Muscle of leg (tissue), 11 donors: ENCODE data around the gene SH3RF1. TPM values are rescaled to one million over a fixed set of nuclear protein-coding genes. Genes with fewer than 3 reads are reported as not detected.
"Not testable (repeated sequence)": the region's sequence is repeated elsewhere in the genome, so short reads cannot be mapped to it uniquely, and the experiment has no call there.

ENCODE experiments used
- DNase-seq: peaks from one replicate; pipeline ENCODE4 v3.0.0; 2013
- H3K27ac ChIP-seq: one replicate; pipeline ENCODE4 v1.5.1; 2013; ENCODE audit warnings: mild to moderate bottlenecking, low read length, control low read depth
- H3K27me3 ChIP-seq: one replicate; pipeline ENCODE4 v1.6.1; 2013; ENCODE audit warnings: low read length; ENCODE audit not compliant: control insufficient read depth, insufficient read depth
- H3K36me3 ChIP-seq: one replicate; pipeline ENCODE4 v1.6.1; 2013; ENCODE audit warnings: low read length; ENCODE audit not compliant: control insufficient read depth, insufficient read depth
- H3K4me1 ChIP-seq: one replicate; pipeline ENCODE4 v1.6.1; 2013; ENCODE audit warnings: low read length; ENCODE audit not compliant: control insufficient read depth, insufficient read depth
- H3K4me3 ChIP-seq: one replicate; pipeline ENCODE4 v1.5.1; 2013; ENCODE audit warnings: low read length, control low read depth
- H3K9me3 ChIP-seq: replicated peaks from 2 replicates; pipeline ENCODE4 v1.6.1; 2013; ENCODE audit warnings: low read depth, low read length; ENCODE audit not compliant: control insufficient read depth
- WGBS: methylation state at CpG from one replicate; pipeline ENCODE4 v1.1.5; 2013; ENCODE audit warnings: missing lambda C conversion rate; ENCODE audit not compliant: insufficient coverage; 5-methylcytosine and 5-hydroxymethylcytosine counted together
- polyA plus RNA-seq, 8 donors: library from polyadenylated mRNA; unstranded; fragments of 120-200 nt; gene quantifications; one replicate each; pipeline versions ENCODE4 v1.2.1 to v1.2.3, GENCODE V29; 2013; ENCODE audit warnings: inconsistent platforms in 1 of 8, low replicate concordance in 1 of 8; ENCODE audit not compliant: insufficient read length in 8 of 8, insufficient read depth in 1 of 8
- total RNA-seq: library from RNA; stranded (reverse); fragments of 120-200 nt; gene quantifications from one replicate; pipeline ENCODE4 v1.2.4, GENCODE V29; 2013

The SH3RF1 gene
- total and polyA plus RNA-seq, 9 donors: 10.7 to 19.4 (median 16.3) TPM

DNA sequence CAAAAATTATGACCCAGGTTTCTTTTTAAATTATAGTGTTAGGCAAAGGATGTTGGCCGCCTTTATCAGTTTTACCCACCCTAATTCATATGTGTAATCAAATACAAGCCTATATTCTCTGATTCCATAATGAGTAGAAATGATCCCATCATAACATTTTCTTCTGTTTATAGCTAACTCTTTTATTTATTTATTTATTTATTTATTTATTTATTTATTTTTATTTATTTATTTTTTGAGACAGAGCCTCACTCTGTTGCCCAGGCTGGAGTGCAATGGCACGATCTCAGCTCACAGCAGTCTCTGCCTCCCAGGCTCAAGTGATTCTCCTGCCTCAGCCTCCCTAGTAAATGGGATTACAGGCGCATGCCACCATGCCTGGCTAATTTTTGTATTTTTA, 7.1 kb upstream of the SH3RF1 start:
- H3K9me3 ChIP-seq, H3K27me3 ChIP-seq, DNase-seq, H3K4me1 ChIP-seq, H3K4me3 ChIP-seq, H3K27ac ChIP-seq, H3K36me3 ChIP-seq: not testable (repeated sequence)
- 83% methylated on average over 1 of the region's 3 CpGs for WGBS

DNA sequence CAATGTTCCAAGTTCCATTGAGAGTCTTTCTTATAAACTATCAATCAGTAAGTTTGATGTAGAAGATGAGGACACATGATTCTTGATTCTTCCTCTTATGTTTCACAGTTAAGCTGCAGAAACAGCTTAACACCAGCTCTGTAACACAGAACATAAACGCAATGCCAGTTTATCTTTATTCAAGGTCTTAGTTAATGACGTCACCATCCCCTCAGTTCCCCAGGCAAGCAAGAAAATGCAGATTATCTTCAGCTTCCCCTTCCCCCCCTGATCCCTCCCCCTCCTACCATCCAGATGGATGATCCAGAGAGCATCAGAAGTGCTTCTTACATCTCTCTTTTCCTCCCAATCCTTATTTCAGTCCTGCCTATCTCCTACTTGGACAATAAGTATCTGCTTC, 4.4 kb upstream of the SH3RF1 start:
- no peak for DNase-seq
- no peaks in the 10 kb centered on the region for H3K27me3 ChIP-seq
- H3K36me3 ChIP-seq: no peaks in the 10 kb centered on the region
- H3K4me1 ChIP-seq: peaks cover 8% of the 10 kb centered on the region
- no peak overlapping the region for H3K27ac ChIP-seq
- 73% methylated on average over 1 of the region's 2 CpGs for WGBS
- H3K9me3 ChIP-seq: no peaks in the 10 kb centered on the region
- H3K4me3 ChIP-seq: no peak overlapping the region

DNA sequence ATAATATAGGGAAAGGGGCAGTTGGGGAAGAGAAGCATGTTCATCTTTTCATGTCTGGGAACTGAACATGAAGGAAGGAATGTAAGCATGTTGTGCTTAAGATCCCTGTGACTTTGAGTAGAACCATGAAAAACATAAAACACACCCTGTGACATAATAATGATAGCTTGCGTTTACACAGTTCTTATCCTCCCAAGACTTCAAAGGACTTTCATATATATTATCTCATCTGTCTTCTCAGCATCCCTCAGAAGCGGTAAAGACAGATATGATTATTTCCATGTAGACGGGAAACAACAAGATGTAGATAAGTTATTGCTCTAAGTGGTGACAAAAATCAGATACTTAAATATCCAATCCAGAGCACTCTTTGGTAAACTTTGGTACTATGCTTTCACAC, 3.3 kb upstream of the SH3RF1 start:
- H3K36me3 ChIP-seq: no peaks in the 10 kb centered on the region
- DNase-seq: no peak
- H3K27ac ChIP-seq: no peak overlapping the region
- H3K9me3 ChIP-seq: no peaks in the 10 kb centered on the region
- no peaks in the 10 kb centered on the region for H3K27me3 ChIP-seq
- no CpG with 5 or more reads among the region's 3 CpGs for WGBS
- peaks cover 8% of the 10 kb centered on the region for H3K4me1 ChIP-seq
- no peak overlapping the region for H3K4me3 ChIP-seq

DNA sequence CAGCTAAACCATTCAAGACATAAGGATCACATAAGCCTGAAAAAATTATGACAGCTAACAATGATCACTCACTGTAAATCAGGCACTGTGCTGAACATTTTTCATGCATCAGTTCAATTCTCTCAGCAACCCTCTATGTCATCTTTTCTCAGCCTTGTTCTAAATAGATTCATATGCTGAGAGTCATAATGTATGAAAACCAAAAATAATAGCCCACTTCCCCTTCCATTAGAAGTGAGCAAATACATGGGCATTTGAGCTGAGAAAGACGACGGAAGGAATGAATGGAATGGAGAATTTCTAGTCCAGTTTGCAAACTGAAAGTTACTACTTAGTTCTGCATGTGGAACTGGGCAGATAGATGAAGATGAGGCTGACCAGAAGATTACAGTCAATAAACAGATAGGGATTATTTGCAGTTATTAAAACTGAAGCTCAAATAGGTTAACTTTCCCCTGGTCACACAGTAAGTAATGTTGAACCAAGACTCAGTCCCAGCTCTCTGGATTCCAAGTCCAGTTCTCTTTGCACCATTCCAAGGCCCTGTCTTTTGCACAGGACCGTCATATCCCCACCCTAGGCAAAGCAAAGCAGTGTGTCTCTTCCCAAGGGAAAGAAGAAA, 1.6 kb upstream of the SH3RF1 start:
- Histone ChIP-seq H3K36me3 (no peaks in the 10 kb centered on the region), H3K4me3 (no peak overlapping the region), H3K4me1 (peaks cover 12% of the 10 kb centered on the region), H3K27ac (peak overlapping the region; percentile 30), H3K27me3 (no peaks in the 10 kb centered on the region), H3K9me3 (no peaks in the 10 kb centered on the region)
- peak; percentile 46 for DNase-seq
- 14% methylated on average over 2 of the region's 3 CpGs for WGBS

DNA sequence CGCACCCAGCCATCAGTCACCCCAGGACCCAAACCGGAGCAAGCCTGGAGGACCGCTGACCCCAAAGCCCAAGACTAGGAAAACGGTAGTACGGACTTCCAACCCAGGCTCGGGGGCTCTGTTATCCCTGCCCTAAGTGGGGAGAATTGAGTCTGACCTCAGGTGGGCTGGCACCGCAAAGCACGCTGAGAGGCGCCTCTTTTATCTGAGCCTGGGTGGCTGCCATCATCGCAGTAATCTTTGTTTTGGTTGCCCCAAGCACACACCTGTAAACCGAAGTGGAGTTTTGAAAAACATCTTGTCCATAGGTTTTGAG, 894 bp upstream of the SH3RF1 start:
- Histone ChIP-seq H3K27me3 (no peaks in the 10 kb centered on the region), H3K27ac (peak overlapping the region; percentile 73), H3K4me1 (peaks cover 12% of the 10 kb centered on the region), H3K4me3 (peak overlapping the region; percentile 85), H3K36me3 (no peaks in the 10 kb centered on the region), H3K9me3 (no peaks in the 10 kb centered on the region)
- no peak for DNase-seq
- 19% methylated on average over 9 of the region's 11 CpGs for WGBS

DNA sequence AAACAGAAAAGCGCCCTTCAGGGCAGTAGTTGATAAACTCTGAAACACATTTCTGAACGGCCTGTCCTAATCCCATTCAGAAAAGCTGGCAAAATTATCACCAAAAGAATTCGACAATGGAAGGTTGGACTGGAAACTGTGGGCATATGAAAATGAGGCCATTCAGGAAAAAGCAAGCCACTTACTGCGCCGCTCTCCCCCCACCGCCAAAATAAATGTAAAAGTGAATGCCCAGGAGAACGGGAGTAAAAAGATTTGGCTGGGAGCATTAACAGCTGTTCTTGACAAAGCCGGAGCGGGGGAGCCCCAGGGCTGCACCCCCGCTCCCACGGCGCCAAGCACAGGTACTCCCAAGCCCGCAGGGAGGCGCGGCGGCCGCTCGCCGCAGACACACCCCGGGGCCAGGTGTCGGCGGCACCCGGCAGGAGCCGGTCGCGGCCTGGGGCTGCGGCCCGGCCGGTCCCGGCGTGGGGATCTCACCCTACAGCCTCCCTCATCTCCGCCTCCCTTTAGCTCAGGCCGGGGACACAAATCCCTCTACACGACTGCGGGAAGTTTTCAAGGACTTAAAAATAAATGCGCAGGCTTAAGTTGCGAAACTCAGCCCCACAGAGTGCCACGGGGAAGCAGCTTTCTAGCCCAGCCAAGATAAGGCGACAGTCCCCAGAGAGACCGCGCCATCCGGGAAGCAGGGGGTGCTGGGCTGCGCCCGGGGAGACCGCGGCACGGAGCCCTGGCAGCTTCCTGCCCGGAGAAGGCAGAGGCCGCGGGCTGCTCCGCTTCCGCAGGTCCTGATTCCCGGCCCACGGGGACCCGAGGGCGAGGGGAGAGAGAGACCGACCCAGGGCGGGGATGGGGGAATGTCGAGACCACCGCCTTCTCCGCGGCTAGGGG, 593 bp downstream of the SH3RF1 start:
- peak; percentile 68 for DNase-seq
- under 1% methylated on average over 55 of the region's 62 CpGs for WGBS
- Histone ChIP-seq H3K27me3 (no peaks in the 10 kb centered on the region), H3K4me1 (peaks cover 14% of the 10 kb centered on the region), H3K27ac (peak overlapping the region; percentile 86), H3K4me3 (peak overlapping the region; percentile 85), H3K36me3 (no peaks in the 10 kb centered on the region), H3K9me3 (no peaks in the 10 kb centered on the region)

DNA sequence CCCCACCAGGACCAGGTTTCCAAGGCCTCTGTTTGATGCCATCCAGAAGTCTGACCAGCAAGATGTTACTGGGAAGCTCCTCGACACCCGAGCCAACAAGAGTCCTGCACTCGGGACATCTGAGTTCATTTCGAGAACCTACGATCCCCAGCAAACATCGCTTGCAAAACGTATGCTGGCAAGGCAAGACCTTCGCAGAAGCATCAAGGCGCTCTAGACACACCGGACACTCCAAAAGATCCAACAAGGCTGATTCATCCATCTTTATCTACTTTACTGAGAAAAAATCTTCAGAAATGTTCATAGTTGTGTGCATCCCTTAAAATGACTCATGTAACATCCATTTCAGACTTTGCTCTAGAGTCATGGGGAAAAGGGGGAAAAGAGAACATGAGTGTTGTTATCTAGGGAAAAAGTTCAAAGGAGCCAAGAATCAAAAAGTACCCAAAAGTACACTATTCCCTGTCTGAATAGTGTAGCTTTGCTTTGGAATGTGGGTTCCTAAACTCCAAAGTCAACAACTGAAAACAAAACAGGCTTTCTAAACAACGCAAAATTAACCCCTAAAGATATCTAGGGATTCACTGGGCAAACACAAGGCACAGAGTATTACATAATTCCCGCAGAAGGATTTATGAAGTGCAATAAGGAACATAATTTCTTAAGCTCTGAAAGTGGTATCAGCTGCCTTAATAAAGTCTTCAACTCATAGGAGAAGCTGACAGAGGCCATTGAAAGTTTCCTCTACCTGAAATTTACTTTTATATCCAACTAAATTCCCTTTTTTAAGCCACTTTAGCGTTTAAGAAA, 1.6 kb downstream of the SH3RF1 start:
- Histone ChIP-seq H3K27me3 (no peaks in the 10 kb centered on the region), H3K9me3 (no peaks in the 10 kb centered on the region), H3K36me3 (peaks cover 7% of the 10 kb centered on the region), H3K4me1 (peaks cover 14% of the 10 kb centered on the region), H3K27ac (peak overlapping the region; percentile 86), H3K4me3 (peak overlapping the region; percentile 85)
- 48% methylated on average over 7 of the region's 13 CpGs for WGBS
- DNase-seq: peak; percentile 35

DNA sequence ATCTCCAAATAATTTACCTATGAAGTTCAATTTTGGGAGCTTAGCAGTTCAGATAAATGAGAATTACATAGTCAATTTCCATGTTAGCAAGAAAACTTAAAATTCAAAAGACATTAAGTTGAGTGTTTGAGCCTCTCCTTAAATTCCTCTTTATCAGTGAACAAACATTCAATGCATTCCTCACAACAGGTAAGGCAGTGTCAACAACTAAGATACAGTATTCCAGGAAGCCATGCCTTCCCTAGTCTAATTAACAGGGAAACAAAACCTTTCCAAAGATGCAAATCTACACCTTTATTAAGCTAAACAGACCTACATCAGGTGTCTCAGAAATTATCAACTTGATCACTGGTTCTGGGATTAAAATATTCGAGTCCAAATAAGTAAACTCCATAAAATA, 3.7 kb downstream of the SH3RF1 start:
- Histone ChIP-seq H3K4me1 (peaks cover 16% of the 10 kb centered on the region), H3K36me3 (peaks cover 21% of the 10 kb centered on the region), H3K9me3 (no peaks in the 10 kb centered on the region), H3K27ac (no peak overlapping the region), H3K27me3 (no peaks in the 10 kb centered on the region), H3K4me3 (no peak overlapping the region)
- no CpG with 5 or more reads among the region's 1 CpG for WGBS
- DNase-seq: no peak

DNA sequence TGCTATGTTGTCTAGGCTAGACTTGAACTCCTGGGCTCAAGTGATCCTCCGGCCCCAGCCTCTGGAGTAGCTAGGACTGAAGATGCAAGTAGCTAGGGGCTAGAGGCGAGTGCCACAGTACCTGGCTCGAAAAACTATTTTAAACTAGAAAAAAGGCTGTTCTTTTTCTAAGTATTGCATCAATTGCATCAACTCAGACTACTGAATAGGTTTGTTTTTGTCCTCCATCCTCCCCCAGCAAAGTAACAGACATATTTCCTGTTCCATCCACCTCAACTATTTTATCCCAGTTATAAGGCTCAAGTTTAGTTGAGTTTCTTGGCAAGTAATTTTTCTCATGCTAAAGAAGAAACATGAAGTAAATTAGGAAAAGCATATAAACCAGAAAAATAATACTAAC, 4.1 kb downstream of the SH3RF1 start:
- H3K27me3 ChIP-seq: no peaks in the 10 kb centered on the region
- H3K36me3 ChIP-seq: peaks cover 21% of the 10 kb centered on the region
- WGBS: 70% methylated on average over 2 of the region's 3 CpGs
- H3K27ac ChIP-seq: no peak overlapping the region
- peaks cover 12% of the 10 kb centered on the region for H3K4me1 ChIP-seq
- H3K9me3 ChIP-seq: no peaks in the 10 kb centered on the region
- no peak overlapping the region for H3K4me3 ChIP-seq
- DNase-seq: no peak

DNA sequence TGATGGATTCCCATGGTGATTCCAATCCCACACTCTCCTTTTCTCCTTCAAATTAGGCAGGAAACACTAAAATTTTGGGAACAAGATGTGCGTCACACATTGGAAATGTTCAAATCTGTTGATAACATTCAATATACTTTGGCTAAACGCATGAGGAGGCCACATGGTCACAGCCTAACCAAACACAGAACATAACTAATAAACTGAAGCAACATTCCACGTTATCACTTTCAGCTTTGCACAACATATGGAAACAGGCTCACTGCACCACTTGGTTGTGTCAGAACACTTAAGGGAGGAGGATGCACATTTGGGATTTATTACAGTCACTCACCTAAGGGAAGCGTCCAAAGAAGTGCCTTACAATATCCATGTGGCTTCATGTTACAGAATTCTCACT, 4.7 kb downstream of the SH3RF1 start:
- WGBS: no CpG with 5 or more reads among the region's 4 CpGs
- no peak overlapping the region for H3K4me3 ChIP-seq
- H3K9me3 ChIP-seq: no peaks in the 10 kb centered on the region
- peaks cover 10% of the 10 kb centered on the region for H3K4me1 ChIP-seq
- H3K27ac ChIP-seq: no peak overlapping the region
- DNase-seq: no peak
- no peaks in the 10 kb centered on the region for H3K27me3 ChIP-seq
- peaks cover 21% of the 10 kb centered on the region for H3K36me3 ChIP-seq
